ENCODE measurements around the gene LDB2.

The LDB2 gene

GRCh38 chr4:16807355-16807754 lies 91.1 kb downstream of the LDB2 start:
- Histone ChIP-seq H3F3A (ENCODE audit: insufficient read depth, low read length) (no peaks in the 10 kb centered on the region), H2AFZ (ENCODE audit: low read length) (no peak overlapping the region), H3K9me2 (ENCODE audit: low read depth, low read length) (no peaks in the 10 kb centered on the region), H3K4me3 (ENCODE audit: low read depth, low read length, poor library complexity, severe bottlenecking) (no peak overlapping the region), H3K36me3 (ENCODE audit: insufficient read depth, low read length) (no peaks in the 10 kb centered on the region), H3K79me2 (ENCODE audit: insufficient read depth, low read length) (no peaks in the 10 kb centered on the region), H3K27me3 (ENCODE audit: insufficient read depth, low read length) (no peaks in the 10 kb centered on the region), H3K4me2 (ENCODE audit: low read length) (no peak overlapping the region), H3K9me3 (ENCODE audit: low read length) (no peaks in the 10 kb centered on the region), H4K20me1 (ENCODE audit: insufficient read depth, low read length) (no peaks in the 10 kb centered on the region), H3K4me1 (ENCODE audit: insufficient read depth, low read length, severe bottlenecking) (no peaks in the 10 kb centered on the region), H3K9ac (ENCODE audit: low read length) (no peak overlapping the region), H3K27ac (ENCODE audit: low read depth, low read length, poor library complexity, severe bottlenecking) (no peak overlapping the region)
- TF ChIP-seq CTCF (IDR thresholded peaks at IDR 0.05; ENCODE audit: low read length) (no peak), EZH2 (IDR thresholded peaks at IDR 0.05; ENCODE audit: borderline replicate concordance, low read length) (no peak)

GRCh38 chr4:16804581-16804980 lies 93.9 kb downstream of the LDB2 start:
- no peaks in the 10 kb centered on the region for H3K9me3 ChIP-seq (ENCODE audit: low read length)
- no peaks in the 10 kb centered on the region for H3K4me1 ChIP-seq (ENCODE audit: insufficient read depth, low read length, severe bottlenecking)
- no peaks in the 10 kb centered on the region for H3K79me2 ChIP-seq (ENCODE audit: insufficient read depth, low read length)
- H4K20me1 ChIP-seq (ENCODE audit: insufficient read depth, low read length) = no peaks in the 10 kb centered on the region
- no peaks in the 10 kb centered on the region for H3K9me2 ChIP-seq (ENCODE audit: low read depth, low read length)
- H3K27ac ChIP-seq (ENCODE audit: low read depth, low read length, poor library complexity, severe bottlenecking) = no peak overlapping the region
- H3K9ac ChIP-seq (ENCODE audit: low read length) = no peak overlapping the region
- no peaks in the 10 kb centered on the region for H3K36me3 ChIP-seq (ENCODE audit: insufficient read depth, low read length)
- H3K4me3 ChIP-seq (ENCODE audit: low read depth, low read length, poor library complexity, severe bottlenecking) = no peak overlapping the region
- no peaks in the 10 kb centered on the region for H3K27me3 ChIP-seq (ENCODE audit: insufficient read depth, low read length)
- H3F3A ChIP-seq (ENCODE audit: insufficient read depth, low read length) = no peaks in the 10 kb centered on the region
- H2AFZ ChIP-seq (ENCODE audit: low read length) = no peak overlapping the region
- no peak overlapping the region for H3K4me2 ChIP-seq (ENCODE audit: low read length)
- no peak for TF ChIP-seq CTCF (IDR thresholded peaks at IDR 0.05; ENCODE audit: low read length)
- TF ChIP-seq EZH2 (IDR thresholded peaks at IDR 0.05; ENCODE audit: borderline replicate concordance, low read length) = no peak

- H3K36me3 ChIP-seq (ENCODE audit: insufficient read depth, low read length) = no peaks in the 10 kb centered on the region
- TF ChIP-seq CTCF (IDR thresholded peaks at IDR 0.05; ENCODE audit: low read length) (no peak), EZH2 (IDR thresholded peaks at IDR 0.05; ENCODE audit: borderline replicate concordance, low read length) (no peak)
- H3K9ac ChIP-seq (ENCODE audit: low read length) = no peak overlapping the region
- H4K20me1 ChIP-seq (ENCODE audit: insufficient read depth, low read length) = no peaks in the 10 kb centered on the region
- H3K27me3 ChIP-seq (ENCODE audit: insufficient read depth, low read length) = no peaks in the 10 kb centered on the region
- no peak overlapping the region for H3K27ac ChIP-seq (ENCODE audit: low read depth, low read length, poor library complexity, severe bottlenecking)
- no peak overlapping the region for H3K4me2 ChIP-seq (ENCODE audit: low read length)
- no peaks in the 10 kb centered on the region for H3K9me3 ChIP-seq (ENCODE audit: low read length)
- H3K4me3 ChIP-seq (ENCODE audit: low read depth, low read length, poor library complexity, severe bottlenecking) = no peak overlapping the region
- H3K4me1 ChIP-seq (ENCODE audit: insufficient read depth, low read length, severe bottlenecking) = no peaks in the 10 kb centered on the region
- H3K79me2 ChIP-seq (ENCODE audit: insufficient read depth, low read length) = no peaks in the 10 kb centered on the region
- H3F3A ChIP-seq (ENCODE audit: insufficient read depth, low read length) = no peaks in the 10 kb centered on the region
- H3K9me2 ChIP-seq (ENCODE audit: low read depth, low read length) = no peaks in the 10 kb centered on the region
- H2AFZ ChIP-seq (ENCODE audit: low read length) = no peak overlapping the region
Measured at GRCh38 chr4:16802044-16802443, 96.4 kb downstream of the LDB2 start.

All from OCI-LY1 (cell line).